ENCODE data around the gene TMEM54.

Gene TMEM54

GRCh38 chr1:32864375-32865019, 36.7 kb downstream of the TMEM54 start:
- in situ Hi-C loops (cut with HindIII; ENCODE audit: low sequenced_read_pairs), result no loop called here

GRCh38 chr1:32863881-32864245, 37.3 kb downstream of the TMEM54 start:
- in situ Hi-C loops (cut with HindIII; ENCODE audit: low sequenced_read_pairs), result no loop called here

GRCh38 chr1:32863218-32863880, 37.8 kb downstream of the TMEM54 start:
- in situ Hi-C loops (cut with HindIII; ENCODE audit: low sequenced_read_pairs), result no loop called here

- in situ Hi-C loops (cut with HindIII; ENCODE audit: low sequenced_read_pairs), result no loop called here
Measured at GRCh38 chr1:32861904-32862695, 39.1 kb downstream of the TMEM54 start.

GRCh38 chr1:32860566-32860965, 40.6 kb downstream of the TMEM54 start:
- in situ Hi-C loops (cut with HindIII; ENCODE audit: low sequenced_read_pairs), result no loop called here

- in situ Hi-C loops (cut with HindIII; ENCODE audit: low sequenced_read_pairs), result loop anchor here (10.0 kb wide), 1 partner anchor 365 kb away; no protein-coding TSS in a partner anchor
Measured at GRCh38 chr1:32859915-32860314, 41.3 kb downstream of the TMEM54 start.

- in situ Hi-C loops (cut with HindIII; ENCODE audit: low sequenced_read_pairs), result loop anchor here (10.0 kb wide), 1 partner anchor 364 kb away; no protein-coding TSS in a partner anchor
Measured at GRCh38 chr1:32858791-32859190, 42.4 kb downstream of the TMEM54 start.

- in situ Hi-C loops (cut with HindIII; ENCODE audit: low sequenced_read_pairs), result loop anchor here (10.0 kb wide), 1 partner anchor 363 kb away; no protein-coding TSS in a partner anchor
Measured at GRCh38 chr1:32858136-32858535, 43.1 kb downstream of the TMEM54 start.

- in situ Hi-C loops (cut with HindIII; ENCODE audit: low sequenced_read_pairs), result loop anchor here (10.0 kb wide), 1 partner anchor 361 kb away; no protein-coding TSS in a partner anchor
Measured at GRCh38 chr1:32855861-32856617, 45.1 kb downstream of the TMEM54 start.

- in situ Hi-C loops (cut with HindIII; ENCODE audit: low sequenced_read_pairs), result no loop called here
Measured at GRCh38 chr1:32848354-32849063, 52.7 kb downstream of the TMEM54 start.

Data from DLD1 (cell line).